Putamen (tissue), 1 donor: ENCODE data around the gene ZMYND8.
A peak's percentile ranks its signal among the peaks of the same experiment; 100 is the strongest.
"Not testable (repeated sequence)": the region's sequence is repeated elsewhere in the genome, so short reads cannot be mapped to it uniquely, and the experiment has no call there.

ENCODE experiments used
- DNase-seq: peaks from one replicate; pipeline ENCODE4 v3.0.0-alpha.2; 2016; ENCODE audit warnings: low spot score

Gene ZMYND8

DNA sequence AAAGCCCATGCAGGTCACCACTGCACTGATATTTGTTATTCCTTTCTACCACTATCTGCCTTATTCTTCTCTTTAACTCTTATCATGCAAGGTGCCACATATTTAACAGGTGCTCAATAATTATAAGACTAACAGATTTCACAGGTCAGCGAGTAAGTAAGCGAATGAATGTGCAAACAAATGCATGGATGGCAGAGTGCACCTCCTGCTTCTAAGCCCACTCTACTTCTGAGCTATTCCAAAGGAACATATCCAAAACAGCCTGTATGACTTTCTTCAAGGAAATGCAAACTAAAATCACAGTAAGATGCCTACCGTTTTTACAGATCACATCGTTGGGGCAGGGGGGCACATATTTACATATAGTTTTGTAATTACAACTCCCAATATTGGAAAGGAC, 71.3 kb downstream of the ZMYND8 start:
- DNase-seq, result no peak

- no peak for DNase-seq
These were observed 72.1 kb downstream of the ZMYND8 start for GRCh38 chr20:47284373-47284772.

GRCh38 chr20:47283411-47283810, 73.1 kb downstream of the ZMYND8 start:
- no peak for DNase-seq

DNA sequence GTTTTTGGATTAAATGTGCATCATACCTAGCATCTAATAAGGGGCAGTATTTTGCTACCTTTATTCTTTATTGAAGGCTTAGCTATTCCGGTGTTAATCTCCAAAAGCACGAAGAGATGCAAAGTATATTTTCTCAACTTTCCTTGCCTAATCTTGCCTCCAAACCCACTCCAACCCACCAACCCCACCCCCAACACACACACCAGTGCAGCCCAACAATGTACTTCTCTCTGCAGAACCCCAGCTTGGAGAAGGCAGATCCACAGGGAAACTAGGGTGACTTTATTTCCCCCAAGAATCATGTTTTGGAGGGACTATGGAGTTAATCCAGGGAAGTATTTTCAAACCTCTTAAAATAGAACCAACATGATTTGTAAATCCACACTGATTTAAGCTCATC, 73.6 kb downstream of the ZMYND8 start:
- DNase-seq, result no peak

DNA sequence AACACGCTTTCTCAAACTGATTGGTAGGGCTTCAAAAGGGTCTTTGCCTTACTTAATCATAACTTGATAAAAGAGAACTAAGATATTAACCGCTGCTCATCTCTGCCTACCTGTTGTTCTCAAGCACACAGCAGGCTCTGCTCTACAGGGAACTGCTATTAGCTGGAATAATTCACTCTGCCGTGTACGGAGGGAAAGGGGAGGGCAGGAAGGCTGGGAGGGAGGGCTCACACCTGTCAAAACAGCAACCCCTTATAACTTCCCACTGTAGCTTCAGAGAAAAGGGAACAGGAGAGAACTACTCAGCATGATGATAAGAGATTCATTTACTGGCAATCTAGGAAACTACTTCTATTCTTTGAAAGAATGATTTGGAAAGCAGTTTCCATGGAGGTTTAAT, 75.1 kb downstream of the ZMYND8 start:
- DNase-seq, result peak; percentile 59

GRCh38 chr20:47280668-47281067, 75.8 kb downstream of the ZMYND8 start:
- DNase-seq, result no peak

DNA sequence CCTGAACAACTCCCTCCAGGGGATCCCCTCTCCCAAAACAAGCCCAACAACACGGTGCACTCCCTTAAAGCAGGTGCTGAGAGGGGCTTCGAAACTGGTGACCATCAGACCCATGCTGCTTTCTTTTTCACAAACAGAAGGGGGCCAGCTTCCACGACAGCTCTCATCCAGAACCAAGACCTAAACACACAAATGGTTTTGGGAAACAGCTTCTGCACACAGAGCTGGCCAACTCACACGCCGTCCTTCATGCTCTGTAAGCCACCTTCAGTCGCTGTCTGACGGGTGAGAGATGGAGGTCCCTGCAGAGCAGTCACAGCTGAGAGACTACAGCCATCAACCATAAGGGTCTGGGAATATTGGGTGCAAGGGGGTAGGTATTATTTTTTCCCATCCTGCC, 76.3 kb downstream of the ZMYND8 start:
- no peak for DNase-seq

GRCh38 chr20:47278907-47279348, 77.6 kb downstream of the ZMYND8 start:
- no peak for DNase-seq

- DNase-seq, result not testable (repeated sequence)
These were observed 79.0 kb downstream of the ZMYND8 start for GRCh38 chr20:47277535-47277872.

DNA sequence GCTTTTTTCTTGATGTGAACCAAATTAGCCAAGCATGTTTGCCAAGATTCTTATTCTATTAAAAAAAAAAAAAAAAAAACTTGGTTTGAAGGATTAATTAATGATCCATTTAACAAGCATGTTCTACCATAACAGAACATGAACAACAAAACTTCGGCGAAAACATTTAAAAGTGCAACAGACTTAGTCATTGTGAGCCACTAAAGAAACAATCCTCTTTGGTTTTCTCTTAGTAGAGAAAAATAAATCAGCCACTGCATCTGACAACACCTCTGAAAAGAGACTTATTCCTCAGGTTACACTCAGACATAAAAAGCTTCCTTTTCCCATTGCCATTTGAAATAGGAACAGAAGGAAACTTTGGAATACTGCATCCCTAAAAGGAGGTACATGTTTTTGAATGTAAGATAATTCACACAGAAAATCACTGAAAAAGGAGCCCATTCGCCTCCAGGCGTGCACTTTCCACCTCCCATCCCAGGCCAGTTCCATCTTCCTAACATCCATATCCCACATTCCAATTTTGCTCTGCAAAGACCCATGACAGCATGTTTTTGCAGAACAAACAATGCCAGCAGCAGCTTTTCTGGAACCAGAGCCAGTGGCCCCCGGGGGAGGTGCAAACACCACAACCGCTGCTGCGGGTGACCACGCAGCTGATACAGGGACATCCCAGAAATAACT, 79.5 kb downstream of the ZMYND8 start:
- DNase-seq, result no peak

- DNase-seq, result no peak
These were observed 80.2 kb downstream of the ZMYND8 start for GRCh38 chr20:47276251-47276650.

GRCh38 chr20:47275548-47275947, 81.0 kb downstream of the ZMYND8 start:
- no peak for DNase-seq

DNA sequence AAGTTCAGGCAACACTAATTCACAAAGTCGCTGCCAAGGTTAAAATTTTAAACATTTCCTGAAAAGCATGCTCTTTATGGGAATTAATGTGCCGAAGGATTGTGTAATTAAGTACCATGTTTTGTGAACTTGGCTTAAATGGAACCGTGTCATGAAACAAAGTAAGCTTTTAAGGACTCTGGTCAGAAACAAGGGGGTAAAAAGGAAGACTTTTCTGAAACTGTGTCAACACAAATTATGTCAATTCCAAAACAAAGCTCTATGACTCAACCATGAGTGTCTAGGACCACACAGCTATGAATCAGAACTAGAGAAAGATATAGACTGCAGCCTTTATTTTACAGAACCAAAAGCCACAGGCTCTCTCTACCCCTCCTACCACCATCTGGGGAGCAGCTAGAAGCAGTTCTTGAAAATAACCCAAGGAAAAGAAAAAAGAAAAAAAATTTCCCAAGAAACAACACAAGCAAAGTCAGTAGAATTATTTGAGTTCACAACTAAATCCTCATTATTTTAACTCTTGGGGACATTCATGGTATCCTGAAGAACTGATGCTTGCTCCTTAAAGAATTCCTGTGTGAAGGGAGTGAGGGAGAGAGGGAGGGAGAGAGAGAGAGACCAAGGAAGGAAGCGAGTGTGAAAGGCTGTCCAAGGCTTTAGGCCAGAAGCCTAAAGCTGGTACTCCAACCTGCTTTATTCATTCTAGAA, 81.9 kb downstream of the ZMYND8 start:
- DNase-seq, result no peak

GRCh38 chr20:47273591-47274235, 82.8 kb downstream of the ZMYND8 start:
- no peak for DNase-seq

- DNase-seq, result peak; percentile 77
These were observed 83.5 kb downstream of the ZMYND8 start for GRCh38 chr20:47272893-47273590.

- no peak for DNase-seq
These were observed 85.4 kb downstream of the ZMYND8 start for GRCh38 chr20:47271046-47271615.

DNA sequence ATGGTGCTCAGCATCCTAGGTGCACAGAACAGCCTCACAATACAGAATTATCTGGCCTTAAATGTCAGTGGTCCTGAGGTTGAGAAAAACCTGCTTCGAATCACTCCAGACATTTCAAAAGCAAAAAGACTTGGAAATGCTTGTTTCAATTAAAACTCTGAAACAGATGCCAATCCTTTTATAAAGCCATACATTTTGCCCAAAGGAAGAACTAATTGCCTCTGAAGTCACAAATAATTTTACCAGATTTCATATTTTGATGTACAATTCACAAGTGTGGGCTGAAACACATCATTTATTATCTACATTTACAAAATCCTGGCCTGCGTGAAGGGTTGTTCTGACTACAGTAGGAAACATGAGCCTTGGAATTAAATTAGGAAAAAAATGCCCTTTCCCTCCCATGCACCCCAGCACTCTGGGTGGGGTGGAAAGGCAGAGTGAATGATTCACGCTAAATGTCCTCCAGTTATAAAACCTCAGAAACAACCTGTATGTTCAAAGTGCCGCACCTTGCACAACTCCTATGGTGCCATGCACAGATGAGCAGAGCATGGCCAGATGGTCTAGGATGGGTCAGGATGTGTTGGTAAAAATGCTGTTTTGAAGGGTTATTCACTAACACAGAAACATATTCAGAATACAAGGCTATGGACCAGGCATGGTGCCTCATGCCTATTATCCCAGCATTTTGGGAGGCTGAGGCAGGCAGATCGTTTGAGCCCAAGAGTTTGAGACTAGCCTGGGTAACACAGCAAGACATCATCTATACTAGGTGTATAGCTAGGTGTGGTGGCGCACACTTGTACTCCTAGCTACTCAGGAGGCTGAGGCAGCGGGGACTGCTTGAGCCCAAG, 87.0 kb downstream of the ZMYND8 start:
- no peak for DNase-seq

- DNase-seq, result no peak
These were observed 88.9 kb downstream of the ZMYND8 start for GRCh38 chr20:47267621-47268020.

GRCh38 chr20:47266847-47267515, 89.5 kb downstream of the ZMYND8 start:
- no peak for DNase-seq

- no peak for DNase-seq
These were observed 90.5 kb downstream of the ZMYND8 start for GRCh38 chr20:47265984-47266383.

- no peak for DNase-seq
These were observed 91.3 kb downstream of the ZMYND8 start for GRCh38 chr20:47265214-47265613.
